MM.1S (cell line): ENCODE results near the gene PDZRN3.

Experiments
- EZH2 ChIP-seq: fragments of 300-600 bp; sonication (generic); optimal IDR thresholded peaks from 2 replicates; pipeline ENCODE3; 2017; ENCODE audit warnings: low read depth, mild to moderate bottlenecking, antibody characterized with exemption, low read length, mixed read lengths
- EZH2phosphoT487 ChIP-seq: fragments of 300-600 bp; sonication (generic); IDR thresholded peaks from 2 replicates; pipeline ENCODE4 v1.6.1; 2018; ENCODE audit warnings: antibody characterized with exemption, low read length
- TF ChIP-seq, protein P1 (sequence below): fragments of 300-600 bp; sonication (generic); IDR thresholded peaks from 2 replicates; pipeline ENCODE4 v1.5.1; 2016; ENCODE audit warnings: antibody characterized with exemption, low read length, mixed read lengths

DNA sequence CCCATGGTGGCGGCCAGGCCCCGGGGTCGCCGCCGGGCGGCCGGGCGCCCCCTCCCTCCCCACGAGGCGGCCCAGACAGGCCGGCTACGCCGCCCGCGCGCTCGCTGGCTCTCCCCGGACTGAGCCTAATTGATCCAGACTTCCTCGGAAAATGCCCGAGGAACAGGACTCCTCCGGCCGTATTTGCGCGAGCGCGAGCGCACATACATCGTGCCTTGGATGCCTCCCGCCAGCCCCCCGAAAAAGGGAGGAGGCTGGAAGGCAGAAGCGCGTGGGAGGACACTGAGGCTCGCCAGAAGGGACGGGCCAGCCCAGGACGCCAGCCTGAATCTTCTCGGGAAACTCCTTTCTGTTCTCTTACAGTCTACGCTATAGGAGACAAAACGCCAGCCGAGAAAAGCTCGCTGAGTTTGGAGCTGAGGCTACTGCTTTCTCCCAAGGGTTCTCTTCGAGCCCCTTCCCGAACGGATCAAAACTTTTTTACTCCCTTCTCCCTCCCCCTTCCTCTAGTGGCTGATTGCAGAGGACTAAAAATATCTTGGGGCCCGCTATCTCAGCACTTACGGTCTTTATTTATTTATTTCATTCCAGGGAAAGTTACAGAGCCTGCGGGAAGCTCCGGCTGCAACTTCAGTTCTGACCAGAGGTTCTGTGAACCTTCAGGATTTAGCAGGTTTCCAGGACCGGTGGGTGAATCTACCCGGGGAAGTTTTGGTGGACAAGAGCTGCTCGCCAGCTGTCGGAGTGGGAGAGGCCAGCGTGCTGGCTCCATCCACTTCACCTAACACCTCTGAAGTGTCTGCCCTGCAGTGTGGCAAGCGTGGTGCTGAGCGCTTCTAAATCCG lies at the start of gene PDZRN3:
- TF ChIP-seq EZH2phosphoT487 (no peak), EZH2 (no peak)
- TF ChIP-seq, protein P1, sequence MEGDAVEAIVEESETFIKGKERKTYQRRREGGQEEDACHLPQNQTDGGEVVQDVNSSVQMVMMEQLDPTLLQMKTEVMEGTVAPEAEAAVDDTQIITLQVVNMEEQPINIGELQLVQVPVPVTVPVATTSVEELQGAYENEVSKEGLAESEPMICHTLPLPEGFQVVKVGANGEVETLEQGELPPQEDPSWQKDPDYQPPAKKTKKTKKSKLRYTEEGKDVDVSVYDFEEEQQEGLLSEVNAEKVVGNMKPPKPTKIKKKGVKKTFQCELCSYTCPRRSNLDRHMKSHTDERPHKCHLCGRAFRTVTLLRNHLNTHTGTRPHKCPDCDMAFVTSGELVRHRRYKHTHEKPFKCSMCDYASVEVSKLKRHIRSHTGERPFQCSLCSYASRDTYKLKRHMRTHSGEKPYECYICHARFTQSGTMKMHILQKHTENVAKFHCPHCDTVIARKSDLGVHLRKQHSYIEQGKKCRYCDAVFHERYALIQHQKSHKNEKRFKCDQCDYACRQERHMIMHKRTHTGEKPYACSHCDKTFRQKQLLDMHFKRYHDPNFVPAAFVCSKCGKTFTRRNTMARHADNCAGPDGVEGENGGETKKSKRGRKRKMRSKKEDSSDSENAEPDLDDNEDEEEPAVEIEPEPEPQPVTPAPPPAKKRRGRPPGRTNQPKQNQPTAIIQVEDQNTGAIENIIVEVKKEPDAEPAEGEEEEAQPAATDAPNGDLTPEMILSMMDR: no peak
